Activated CD4-positive, CD25-positive, alpha-beta regulatory T cell (primary cell): ENCODE data around the gene SYTL4.

Source experiments
- DNase-seq, 4 experiments: peaks; one replicate each; lab custom pipeline; 2025; lab: John Stamatoyannopoulos, UW

Gene SYTL4

DNA sequence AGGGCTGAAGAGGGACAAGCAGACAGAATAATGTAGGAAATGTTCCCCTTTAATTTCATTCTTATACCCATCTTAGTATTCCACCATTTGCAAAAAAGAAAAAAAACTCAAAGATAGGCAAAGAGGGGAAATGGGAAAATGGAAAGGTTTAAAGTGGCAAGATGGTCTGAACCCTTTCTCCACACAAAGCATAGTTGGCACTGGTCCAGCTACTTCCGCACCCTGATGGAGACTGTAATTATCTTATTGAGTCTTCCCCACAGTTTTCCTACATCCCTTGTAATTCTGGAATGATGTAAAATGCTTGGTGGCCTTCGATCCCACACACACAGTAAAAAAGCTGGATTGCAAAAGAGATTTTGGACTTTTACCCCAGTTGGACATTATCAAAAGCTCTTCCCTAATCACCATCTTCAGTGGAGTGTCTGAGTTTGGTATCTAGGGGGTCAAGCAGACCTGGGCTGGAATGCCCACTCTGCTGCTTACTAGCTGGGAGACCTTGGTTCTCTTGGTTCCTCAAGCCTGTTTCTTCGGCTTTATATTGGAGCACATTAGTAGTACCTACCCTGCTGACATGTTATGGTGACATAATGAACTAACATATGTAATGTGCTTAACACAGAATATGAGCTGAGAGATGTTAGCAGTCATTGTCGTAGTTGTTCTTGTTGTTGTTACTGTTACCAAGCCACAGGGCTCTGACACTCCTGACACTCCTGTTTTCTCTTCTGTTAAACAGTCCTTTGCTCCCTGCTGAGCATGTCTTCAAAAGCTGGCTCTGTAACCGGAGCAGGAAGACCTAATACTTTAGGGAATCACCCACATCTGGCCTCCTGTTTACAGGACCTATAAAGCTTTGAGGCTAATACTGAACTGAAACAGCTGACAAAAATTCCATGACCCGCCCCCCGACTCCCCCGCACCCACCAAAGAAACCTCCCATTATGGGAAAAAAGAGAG, 83.2 kb downstream of the SYTL4 start:
- no peak for DNase-seq

DNA sequence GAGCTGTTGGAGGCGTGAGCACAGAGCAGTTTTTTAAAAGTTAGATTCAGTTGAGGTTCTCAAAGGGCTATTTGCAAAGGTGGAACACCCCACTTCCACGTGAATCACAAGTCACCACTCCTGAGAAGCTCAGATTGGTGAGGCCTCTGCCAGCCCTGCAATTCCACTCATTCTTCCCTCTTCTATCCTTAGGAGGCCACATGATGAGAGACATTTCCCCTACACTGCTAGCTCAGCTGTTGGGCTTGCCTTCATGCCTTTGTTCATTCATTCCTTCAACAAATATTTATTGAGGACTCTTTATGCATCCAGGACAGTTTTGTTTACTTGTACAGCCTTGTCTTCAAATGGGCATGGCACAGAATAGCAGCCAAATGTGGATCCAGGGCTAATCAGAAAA, 84.2 kb downstream of the SYTL4 start:
- no peak for DNase-seq

DNA sequence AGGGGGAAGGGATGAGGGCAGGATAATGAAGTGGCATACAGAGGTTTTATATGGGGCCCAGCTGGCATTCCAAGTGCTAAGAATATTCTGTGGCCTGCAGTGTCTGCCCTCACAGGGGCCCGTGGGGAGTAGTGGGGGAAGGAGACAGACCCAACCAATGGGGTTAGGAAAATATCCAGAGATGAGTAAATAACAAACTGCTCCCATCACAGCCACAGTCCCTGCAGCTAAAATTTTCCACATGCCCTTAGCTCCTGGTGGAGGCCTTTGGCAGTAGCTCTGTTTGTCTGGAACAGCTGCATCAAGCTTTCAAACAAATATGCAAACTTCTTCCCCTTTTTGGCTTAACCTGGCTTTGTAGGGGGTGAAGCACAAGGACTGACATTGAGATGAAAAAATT, 84.8 kb downstream of the SYTL4 start:
- DNase-seq, result no peak

DNA sequence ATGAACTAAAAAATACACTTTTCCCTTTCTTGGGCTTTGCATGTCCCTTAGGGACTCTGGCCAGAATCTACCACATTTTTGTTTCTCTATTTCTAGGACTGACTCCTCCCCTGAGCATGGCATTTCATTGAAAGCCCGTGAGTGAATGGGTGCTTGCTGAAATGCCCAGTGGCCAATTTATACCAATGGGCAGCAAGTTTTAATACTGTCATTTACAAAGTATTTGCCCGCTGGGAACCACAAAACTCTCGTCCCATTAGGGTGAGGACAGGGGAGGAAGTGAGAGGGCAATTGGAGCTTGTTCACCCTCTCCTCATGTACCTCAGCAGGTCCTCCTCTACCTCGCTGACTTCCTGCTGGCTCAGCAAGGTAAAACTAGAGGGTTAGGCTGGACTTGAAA, 86.8 kb downstream of the SYTL4 start:
- DNase-seq, result no peak

DNA sequence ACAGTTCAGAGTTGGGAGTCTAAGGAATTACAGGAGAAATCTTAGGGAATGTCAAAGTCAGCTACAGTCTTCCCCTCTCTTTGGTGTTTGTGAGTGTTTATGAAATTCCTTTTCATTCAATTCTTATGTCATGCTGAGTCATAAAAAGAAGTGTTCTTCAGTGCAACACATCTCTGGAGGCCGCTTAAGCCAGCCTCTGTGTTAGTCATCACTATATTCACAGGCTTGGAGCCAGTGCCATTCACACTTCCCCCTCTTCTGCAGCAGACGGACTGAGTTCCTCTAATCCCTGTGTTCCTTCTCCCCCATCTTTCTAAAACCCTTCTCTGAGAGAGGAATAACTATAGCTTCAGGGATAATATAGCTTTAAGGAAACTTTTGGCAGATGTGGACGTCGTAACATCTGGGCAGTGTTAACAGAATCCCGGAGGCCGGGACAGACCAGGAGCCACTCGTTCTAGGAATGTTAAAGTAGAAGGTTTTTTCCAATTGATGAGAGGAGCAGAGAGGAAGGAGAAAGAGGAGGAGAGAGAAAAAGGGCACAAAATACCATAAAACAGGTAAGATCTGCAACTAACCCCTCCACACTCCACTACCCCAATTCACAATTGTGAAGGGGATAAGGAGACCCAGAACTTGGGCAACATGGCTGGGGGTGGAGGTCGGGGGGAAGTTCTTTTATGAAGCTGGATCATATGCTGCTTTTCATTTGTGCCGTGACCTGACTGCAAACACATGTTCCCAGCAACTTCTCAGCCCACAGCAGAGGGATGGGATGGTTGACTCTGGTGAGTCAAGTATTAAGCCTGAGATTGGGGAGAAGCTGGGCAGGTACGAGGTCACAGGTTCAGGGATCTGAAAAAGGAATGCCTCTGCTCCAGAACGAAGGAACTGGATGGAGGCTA, 87.7 kb downstream of the SYTL4 start, which contains the start of gene SRPX2:
Gene SRPX2, plus strand, starts transcription at position 244 of the 905 bp plus-strand sequence. CDS start 2,124 bp downstream, outside the sequence.
- no peak for DNase-seq

DNA sequence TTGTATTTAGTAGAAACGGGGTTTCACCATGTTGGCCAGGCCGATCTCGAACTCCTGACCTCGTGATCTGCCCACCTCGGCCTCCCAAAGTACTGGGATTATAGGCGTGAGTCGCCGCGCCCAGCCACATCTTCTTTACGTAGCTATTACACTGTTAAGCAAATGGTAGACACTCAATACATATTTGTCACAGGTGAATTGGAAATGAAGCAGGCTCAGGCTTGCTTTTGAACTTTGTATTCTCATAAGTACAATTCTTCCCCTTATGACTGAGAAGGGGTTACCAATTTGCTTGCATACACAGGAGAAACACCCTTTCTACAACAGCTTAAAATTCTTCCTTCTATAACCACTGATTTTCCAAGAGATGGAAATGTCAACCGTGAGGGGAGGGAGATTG, 88.7 kb downstream of the SYTL4 start:
- DNase-seq, result no peak

DNA sequence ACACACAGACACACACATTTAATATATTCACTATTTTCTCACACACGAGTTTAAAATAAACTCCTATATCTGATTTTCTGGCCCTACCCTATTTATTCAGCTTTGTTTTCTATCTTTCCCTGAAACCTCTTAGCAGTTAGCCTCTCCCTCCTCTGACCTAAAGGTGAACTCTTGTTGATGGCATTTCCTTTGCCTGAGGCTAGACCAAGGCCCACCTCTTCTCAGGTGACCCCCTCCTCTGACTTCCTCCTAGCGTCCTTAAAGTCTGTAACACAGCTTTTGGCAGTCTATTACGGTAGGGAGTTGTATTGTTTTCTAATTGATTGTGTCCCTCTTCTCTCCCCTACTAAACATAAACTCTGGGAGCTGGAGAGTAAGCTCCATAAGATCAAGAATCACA, 89.6 kb downstream of the SYTL4 start:
- no peak for DNase-seq

DNA sequence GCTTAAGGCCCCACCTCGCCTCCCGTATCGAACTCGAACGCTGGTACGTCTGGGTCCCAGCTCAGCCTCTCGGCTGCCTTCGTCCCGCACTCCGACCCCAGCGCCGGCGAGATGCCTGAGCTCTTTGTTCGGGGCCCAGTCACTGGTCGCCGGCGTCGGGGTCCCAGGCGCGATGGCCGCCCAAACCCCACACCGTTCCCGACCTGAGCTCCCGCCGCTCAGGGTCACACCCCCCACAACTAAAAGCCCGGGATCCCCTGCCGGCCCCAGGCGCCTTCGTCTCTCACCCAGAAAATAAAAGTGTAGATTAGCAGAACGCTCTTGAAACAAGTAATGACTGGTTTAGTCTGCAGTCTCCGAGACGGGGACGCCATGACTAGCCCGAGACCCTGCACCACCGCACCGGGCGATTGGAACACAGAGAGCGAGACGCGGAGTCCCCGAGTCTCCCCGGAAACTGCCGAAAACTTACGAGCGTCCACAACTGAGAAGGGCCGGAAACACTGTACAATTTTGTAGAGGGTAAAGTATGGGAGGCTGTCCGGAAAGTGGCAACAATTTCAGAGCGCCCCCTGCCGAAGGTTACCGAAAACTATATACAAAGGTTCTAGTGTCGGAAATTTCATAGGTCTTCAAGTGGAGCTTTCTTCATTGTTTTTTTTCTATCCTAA, 95.5 kb downstream of the SYTL4 start, which contains the start of gene TSPAN6:
Gene TSPAN6, minus strand, starts transcription at position 486 of the 671 bp plus-strand sequence. Its CDS starts 112 bp downstream, at position 374.
- peak; percentile 19 to 63 (median 29) for DNase-seq

DNA sequence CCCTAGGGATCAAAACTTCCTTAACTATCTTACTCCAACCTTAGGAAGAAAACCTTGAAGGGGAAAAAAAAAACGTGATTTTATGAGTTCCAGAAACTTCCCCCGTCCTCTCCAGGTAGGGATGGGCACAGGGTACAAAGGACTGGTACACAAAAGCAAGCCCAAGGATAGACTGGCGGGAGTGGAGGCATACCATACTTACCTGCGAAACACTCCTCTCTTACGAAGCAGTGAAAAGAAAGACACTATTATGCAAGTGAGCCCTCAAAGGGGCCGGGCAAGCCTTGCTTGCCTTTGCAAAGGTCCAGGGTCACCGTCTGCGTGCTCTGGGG, 96.0 kb downstream of the SYTL4 start:
- DNase-seq, result no peak

DNA sequence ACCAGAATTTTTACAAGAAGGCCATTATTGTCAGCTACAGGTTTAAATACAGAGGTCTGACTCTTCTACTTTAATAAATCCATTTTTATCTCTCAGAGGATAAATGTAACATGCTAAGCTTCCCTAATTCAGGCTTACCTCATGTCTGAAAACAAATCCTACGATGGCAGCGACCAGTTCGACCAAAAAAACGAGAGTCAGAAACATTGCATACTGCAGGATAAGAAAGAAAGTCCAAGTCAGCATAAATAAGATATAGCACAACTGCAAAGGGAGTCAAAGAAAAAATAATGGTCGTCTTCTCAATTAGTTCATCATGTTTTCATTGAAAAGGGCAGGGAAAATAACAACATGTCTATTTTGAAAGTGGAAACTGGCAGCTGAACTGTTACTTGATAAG, 96.9 kb downstream of the SYTL4 start:
- no peak for DNase-seq

DNA sequence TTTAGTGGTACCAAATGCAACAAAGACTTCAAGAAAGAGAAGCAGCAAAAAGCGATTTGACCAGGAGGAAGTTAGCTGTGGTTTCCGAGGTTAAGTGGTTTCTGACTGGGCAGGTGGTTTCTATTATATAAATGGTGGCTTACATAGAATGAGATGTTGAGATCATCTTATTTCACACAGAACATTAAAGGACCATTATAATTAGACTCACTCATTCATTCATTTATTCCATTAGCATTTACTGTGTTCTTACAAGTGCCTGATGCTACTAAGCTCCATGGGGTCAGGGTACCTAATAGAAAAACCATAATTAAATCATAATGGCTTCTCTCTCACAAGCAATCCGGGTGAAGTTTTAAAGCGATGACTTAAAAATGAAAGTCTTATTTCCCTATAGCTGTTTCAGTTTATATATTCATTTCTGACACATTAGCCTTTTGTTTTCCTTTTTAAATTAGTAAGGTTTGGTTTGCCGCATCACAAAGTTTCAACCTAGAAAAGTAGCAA, 105.9 kb downstream of the SYTL4 start:
- no peak for DNase-seq
